ENCODE data around the gene FAM81A. TPM values are rescaled to one million over a fixed set of nuclear protein-coding genes. Genes with fewer than 3 reads are reported as not detected.
A peak's percentile ranks its signal among the peaks of the same experiment; 100 is the strongest.

FAM81A gene
- polyA plus RNA-seq, 1 donor, result 5.3 TPM

GRCh38 chr15:59570315-59570714, 132.3 kb downstream of the FAM81A start:
- Histone ChIP-seq H3K36me3 (ENCODE audit: control insufficient read depth, insufficient read depth, low read length) (no peaks in the 10 kb centered on the region), H3K9me3 (ENCODE audit: control insufficient read depth, low read depth, low read length) (peaks cover 10% of the 10 kb centered on the region), H3K27ac (ENCODE audit: low read length) (peak overlapping the region; percentile 18), H3K4me1 (ENCODE audit: control insufficient read depth, insufficient read depth, low read length) (peaks cover 19% of the 10 kb centered on the region), H3K4me3 (ENCODE audit: low read length) (no peak overlapping the region), H3K27me3 (ENCODE audit: control insufficient read depth, insufficient read depth, low read length) (no peaks in the 10 kb centered on the region)
- WGBS (ENCODE audit: insufficient coverage, low lambda C conversion rate), result 85% methylated on average over 2 of the region's 3 CpGs
- DNase-seq, result peak in 1 of 2 donors; percentile 60

GRCh38 chr15:59571606-59572005, 133.6 kb downstream of the FAM81A start:
- no CpG with 5 or more reads among the region's 6 CpGs for WGBS (ENCODE audit: insufficient coverage, low lambda C conversion rate)
- H3K36me3 ChIP-seq (ENCODE audit: control insufficient read depth, insufficient read depth, low read length), result no peaks in the 10 kb centered on the region
- no peak for DNase-seq
- H3K27ac ChIP-seq (ENCODE audit: low read length), result no peak overlapping the region
- H3K4me1 ChIP-seq (ENCODE audit: control insufficient read depth, insufficient read depth, low read length), result peaks cover 19% of the 10 kb centered on the region
- no peak overlapping the region for H3K4me3 ChIP-seq (ENCODE audit: low read length)
- H3K27me3 ChIP-seq (ENCODE audit: control insufficient read depth, insufficient read depth, low read length), result no peaks in the 10 kb centered on the region
- peaks cover 3% of the 10 kb centered on the region for H3K9me3 ChIP-seq (ENCODE audit: control insufficient read depth, low read depth, low read length)

Other genes with a start within 250 kb of the FAM81A start
- gene LDHAL6B, start 231.3 kb upstream of the FAM81A start, polyA plus RNA-seq, result 0.57 TPM
- gene MYO1E, start 65.3 kb upstream of the FAM81A start, polyA plus RNA-seq, result 126 TPM
- gene GCNT3, start 173.6 kb downstream of the FAM81A start, polyA plus RNA-seq, result 16.3 TPM
- 85.0 TPM for gene GTF2A2, start 219.3 kb downstream of the FAM81A start, polyA plus RNA-seq